Activated gamma-delta T cell treated with Interleukin-2 at 50 U/mL for 16 hours (primary cell): Measurements from ENCODE around the gene PRSS21.

Experiments used
- DNase-seq: peaks from one replicate; pipeline ENCODE4 v3.0.0-alpha.2; 2020

PRSS21 gene

GRCh38 chr16:2808181-2808580, 8.9 kb upstream of the PRSS21 start:
- DNase-seq: no peak

- no peak for DNase-seq
Observed at GRCh38 chr16:2809149-2809760, 7.8 kb upstream of the PRSS21 start.

GRCh38 chr16:2810651-2811050, 6.4 kb upstream of the PRSS21 start:
- DNase-seq: no peak

DNA sequence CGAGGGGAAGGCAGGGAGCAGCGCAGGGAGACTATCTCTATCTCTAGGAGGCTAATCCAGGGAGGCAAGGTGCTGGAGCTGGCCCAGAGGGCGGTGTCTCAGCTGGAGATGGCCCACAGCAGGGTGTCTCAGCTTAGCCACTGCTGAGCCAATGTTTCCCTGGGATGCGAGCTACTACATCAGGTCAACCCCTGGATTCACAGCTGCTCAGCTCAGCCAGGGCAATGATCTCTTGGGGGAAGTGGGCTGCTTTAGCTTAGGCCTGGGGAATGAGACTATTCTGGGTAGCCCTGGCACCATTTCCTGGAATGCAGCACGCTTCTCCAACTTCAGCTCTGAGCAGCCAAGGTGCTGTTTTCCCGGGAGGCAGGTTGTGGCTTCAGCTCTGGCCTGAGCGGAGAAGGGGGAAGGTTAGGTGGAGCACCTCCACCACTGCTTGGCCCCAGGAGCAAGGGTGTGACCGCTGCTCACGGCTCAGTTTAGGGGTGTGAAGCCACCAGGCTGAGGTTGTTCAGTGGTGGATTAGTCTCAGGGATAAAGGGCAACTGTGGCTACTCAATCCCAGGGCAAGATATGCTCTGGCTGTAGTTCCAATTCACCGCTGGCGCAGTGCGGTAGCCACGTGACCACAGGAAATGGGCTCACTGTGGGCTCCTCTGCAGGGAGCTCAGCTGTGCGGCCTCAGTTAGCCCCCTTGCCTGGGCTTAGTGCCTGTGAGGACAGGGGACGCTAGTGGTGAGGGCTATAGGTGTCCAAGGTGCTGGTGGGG, 5.2 kb upstream of the PRSS21 start:
- no peak for DNase-seq

DNA sequence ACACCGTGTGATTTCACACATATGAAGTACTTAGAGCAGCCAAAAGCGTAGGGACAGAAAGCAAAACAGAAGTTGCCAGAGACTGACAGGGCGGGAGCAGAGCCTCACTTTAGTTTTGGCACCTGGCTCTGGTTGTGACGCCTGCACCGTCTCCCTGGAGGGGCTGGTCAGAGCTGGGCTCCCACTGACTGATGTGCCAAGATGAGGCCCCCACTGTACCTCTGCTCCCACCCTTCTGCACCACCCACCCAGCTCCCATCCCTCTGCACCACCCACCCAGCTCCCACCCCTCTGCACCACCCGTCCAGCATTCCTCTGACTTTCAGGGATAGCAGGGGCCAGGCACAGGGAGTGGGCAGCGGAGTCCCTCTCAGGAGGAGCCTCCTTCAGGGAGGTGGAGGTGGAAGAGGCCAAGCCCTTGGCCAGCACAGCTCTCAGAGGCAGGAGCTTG, 3.2 kb upstream of the PRSS21 start:
- no peak for DNase-seq

DNA sequence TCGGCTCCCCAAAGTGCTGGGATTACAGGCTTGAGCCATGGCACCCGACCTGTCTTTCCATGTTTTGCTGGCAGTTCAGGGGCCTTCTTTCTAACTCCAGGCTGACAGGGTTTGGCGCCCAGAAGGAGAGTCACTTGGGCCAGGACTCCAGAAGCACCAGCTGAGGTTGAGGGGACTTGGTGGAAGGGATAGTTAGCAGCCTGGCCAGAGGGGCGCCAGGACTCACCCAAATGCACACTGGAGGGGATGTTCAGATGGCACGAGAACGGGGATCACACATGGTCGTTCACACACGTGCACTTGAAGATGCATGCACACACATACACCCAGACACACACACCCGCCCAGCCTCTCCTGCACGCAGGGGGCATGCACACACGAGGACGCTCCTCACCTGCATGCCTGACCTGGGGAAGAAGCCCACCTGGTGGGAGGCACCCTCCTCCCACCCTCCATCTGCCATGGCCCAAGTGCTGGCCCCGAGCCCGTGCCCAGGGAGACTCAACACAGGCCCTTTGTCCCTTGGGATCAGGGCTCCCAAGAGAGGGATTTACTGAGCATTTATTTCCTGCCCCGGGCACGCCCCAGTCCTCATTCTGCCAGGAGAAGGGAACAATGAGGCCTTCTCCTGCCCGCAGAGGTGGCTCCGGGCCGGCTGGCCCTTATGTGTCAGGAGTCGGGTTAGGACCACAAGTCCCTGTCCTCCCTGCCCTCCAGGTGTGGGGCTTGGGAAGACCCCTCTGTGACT, 2.3 kb upstream of the PRSS21 start:
- DNase-seq: no peak

GRCh38 chr16:2815299-2815771, 1.7 kb upstream of the PRSS21 start:
- DNase-seq: no peak

- no peak for DNase-seq
Observed at GRCh38 chr16:2817340-2818271, 569 bp downstream of the PRSS21 start.

DNA sequence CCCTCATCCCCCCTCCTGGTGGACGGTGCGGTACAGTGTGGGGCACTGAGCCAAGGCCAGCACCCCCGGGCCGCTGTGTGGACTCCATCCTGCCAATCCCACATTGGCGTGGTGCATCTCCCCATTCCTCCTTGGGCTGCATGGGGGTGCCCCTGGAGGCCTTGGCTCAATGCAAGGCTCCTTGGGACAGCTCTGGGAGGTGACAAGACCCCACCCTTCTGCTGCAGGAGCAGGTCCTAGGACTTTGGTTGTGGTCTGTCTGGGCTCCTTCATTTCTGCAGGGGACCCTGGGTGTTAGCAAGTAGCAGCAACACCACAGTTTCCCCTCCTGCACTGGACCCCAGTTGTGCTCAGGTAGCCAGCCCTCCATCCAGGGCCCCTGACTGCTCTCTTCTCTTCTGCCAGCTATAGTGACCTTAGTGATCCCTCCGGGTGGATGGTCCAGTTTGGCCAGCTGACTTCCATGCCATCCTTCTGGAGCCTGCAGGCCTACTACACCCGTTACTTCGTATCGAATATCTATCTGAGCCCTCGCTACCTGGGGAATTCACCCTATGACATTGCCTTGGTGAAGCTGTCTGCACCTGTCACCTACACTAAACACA, 1.3 kb downstream of the PRSS21 start:
- no peak for DNase-seq

DNA sequence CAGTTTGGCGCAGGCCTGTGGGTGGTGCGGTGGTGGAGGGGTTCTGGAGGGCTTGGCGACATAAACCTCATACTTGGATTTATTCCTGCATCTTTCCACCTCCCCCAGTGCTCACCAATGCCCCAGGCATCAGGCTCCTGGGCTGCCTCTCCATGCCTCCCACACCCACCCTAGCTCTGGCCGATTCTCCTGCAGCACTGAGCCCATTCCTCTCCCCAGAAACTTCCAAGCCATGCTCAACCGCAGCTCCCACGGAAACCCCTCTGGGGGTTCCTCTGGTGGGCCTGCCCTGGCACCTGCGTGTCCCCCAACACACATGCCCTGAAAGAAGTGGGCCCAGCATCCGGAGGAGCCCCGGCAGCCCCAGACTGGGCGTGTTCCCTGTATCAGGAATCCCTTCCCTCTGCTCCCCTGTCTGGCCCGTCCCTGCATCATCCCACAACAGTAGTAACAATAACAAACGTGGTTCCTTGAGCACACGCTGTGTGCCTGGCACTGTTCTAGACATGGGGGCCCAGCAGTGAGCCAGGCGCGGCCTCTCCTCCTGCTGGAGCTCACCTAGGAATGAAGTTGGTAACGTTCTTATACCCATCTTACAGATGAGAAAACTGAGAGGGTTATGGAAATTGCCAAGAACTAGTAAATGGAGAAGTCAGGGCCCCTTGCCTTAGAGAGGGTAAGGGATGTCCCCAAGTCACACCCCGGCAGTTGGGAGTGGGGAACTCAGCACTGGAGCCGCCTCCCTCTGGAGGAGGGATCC, 2.3 kb downstream of the PRSS21 start:
- no peak for DNase-seq

DNA sequence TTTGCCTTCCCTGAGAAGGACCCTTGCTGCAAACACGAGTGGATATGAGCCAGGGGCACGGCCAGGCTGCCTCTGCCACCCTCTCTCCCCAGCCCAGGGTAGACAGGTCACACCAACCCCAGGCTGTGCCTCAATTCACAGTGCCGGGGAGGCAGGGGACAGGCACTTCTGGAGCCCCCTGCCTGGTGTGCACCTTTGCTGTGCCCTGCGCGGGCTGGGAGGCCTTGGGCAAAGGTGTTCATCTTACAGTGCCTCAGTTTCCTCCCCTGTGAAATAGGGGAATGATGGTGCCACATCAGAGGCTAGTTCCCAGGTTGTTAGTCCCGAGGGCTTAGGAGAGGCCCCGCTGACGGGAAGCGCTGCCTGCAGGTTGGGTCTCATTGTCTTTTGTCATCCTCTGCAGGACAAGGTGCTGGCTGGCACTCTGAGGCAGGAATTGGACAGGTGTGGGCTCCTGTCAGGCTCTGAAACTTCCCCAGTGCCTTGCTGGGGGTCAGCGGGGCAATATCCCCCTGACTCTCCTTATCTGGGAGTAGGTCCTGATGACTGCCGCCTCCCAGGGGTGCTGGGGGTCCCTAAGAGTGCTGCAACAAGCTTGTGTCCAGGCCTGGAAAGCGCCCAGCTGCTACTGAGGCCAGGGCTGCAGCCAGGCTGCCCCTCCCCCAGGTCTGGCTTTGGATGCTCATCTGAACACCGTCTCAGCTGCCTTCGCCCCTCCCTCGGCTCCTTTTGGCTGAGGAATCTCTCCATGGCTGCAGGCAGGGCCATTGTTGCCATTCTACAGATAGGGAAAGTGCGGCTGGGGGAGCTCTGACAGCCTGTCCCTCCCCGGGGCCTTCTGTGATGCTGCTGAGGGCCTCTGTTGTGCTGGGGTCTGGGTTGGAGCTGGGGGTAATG, 3.1 kb downstream of the PRSS21 start:
- DNase-seq: no peak

- no peak for DNase-seq
Observed at GRCh38 chr16:2820836-2821486, 3.9 kb downstream of the PRSS21 start.

DNA sequence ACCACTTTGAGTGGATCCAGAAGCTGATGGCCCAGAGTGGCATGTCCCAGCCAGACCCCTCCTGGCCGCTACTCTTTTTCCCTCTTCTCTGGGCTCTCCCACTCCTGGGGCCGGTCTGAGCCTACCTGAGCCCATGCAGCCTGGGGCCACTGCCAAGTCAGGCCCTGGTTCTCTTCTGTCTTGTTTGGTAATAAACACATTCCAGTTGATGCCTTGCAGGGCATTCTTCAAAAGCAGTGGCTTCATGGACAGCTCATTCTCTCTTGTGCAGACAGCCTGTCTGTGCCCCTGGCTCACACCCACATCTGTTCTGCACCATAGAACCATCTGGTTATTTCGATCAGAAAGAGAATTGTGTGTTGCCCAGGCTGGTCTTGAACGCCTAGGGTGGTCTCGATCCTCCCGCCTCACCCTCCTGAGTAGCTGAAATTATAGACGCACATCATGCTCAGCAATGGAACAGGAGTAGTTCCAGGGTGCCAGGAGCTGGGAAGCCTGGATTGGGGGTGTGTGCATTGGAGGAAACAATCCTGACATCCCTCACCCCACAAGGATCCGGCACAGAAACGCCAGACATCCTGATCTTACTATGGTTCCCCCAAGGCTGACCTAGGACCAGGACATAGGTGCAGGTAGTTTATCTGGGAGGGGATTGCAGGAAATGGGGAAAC, 4.6 kb downstream of the PRSS21 start:
- DNase-seq: no peak

- DNase-seq: no peak
Observed at GRCh38 chr16:2822158-2822495, 5.1 kb downstream of the PRSS21 start.

DNA sequence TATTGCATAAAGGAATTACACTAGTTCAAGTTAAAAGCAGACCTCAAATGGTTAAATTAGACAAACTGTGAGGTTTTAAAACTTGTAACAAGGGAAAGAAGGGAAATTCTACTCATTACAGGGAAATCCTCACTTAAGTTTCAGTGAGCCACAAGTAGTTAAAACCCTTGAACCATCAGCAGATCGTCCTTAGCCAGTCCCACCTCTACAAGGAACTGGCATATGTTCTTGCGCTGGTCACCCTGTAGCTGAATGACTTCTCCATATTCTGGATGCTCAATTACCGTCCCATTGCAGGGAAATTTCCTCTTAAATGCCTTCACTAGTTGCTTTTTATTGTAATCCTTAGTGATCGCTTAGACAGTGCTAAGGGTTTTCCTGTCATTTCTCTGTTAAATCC, 5.5 kb downstream of the PRSS21 start:
- no peak for DNase-seq

DNA sequence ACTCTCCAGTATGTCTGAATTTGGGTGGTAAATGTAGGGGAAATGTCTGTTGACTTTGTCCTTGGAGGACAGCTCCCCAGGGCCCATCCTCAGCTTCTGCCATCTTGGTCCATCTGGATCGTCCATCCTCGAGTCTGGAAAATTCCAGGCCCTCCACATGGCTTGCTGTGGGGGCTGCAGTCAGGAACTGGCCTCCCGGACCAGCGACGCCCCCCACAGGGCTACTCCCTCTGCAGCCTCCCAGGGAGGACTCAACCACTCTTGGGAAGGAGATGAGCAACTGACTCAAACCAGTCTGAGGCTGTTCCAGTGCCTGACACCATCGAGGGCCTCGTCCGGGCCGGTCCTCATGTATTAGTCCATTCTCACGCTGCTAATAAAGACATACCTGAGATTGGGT, 7.6 kb downstream of the PRSS21 start:
- DNase-seq: no peak

GRCh38 chr16:2825049-2825742, 8.2 kb downstream of the PRSS21 start:
- no peak for DNase-seq

GRCh38 chr16:2825906-2826305, 8.9 kb downstream of the PRSS21 start:
- no peak for DNase-seq
